A673 (cell line): Measurements from ENCODE around the gene AKAIN1.

Source experiments
- EZH2 ChIP-seq: fragments of 200-600 bp; sonication (generic); IDR thresholded peaks from 2 replicates; pipeline ENCODE4 v1.6.1; 2017; ENCODE audit warnings: borderline replicate concordance, low read depth, mild to moderate bottlenecking, mixed read lengths, antibody characterized with exemption, low read length; ENCODE audit not compliant: poor library complexity, severe bottlenecking
- TF ChIP-seq, protein P1 (sequence below): fragments of 300-800, 200-600 bp; sonication (generic); conservative IDR thresholded peaks from 2 replicates; pipeline ENCODE4 v1.5.1; 2017; ENCODE audit warnings: low read depth, mild to moderate bottlenecking, antibody characterized with exemption, low read length, moderate library complexity, mixed read lengths

DNA sequence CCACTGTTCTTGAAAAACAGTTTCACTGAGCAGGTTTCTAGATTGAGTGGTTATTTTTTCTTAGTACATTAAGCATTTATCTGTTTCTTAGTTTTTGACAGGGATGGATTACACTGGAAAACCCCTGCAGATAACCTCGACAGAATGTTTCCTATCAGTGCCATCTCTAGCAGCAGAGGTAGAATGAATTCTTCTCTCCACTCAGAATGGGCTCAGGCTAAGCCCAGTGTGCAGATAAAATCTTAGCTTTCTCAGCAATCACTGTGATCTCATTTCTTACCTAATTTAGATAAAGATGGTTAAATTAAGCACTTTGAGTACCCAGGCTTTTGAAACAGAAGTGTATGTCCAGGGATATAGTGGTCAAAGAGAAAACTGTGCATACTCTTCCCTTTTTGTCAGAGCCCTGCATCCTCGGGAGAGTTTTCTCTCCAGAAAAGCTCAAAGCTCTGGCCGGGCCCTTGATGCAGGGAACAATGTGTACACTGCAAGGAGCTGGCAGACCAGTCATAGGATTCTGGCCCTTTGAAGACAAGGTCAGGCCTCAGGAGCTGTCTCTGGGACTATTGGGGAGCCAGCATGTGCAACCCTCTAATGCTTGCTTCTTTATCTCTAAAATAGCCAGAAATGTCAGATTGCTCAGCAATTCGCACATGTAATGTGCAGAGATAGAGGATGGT, 10.6 kb upstream of the AKAIN1 start:
- TF ChIP-seq EZH2: no peak
- TF ChIP-seq, protein P1, sequence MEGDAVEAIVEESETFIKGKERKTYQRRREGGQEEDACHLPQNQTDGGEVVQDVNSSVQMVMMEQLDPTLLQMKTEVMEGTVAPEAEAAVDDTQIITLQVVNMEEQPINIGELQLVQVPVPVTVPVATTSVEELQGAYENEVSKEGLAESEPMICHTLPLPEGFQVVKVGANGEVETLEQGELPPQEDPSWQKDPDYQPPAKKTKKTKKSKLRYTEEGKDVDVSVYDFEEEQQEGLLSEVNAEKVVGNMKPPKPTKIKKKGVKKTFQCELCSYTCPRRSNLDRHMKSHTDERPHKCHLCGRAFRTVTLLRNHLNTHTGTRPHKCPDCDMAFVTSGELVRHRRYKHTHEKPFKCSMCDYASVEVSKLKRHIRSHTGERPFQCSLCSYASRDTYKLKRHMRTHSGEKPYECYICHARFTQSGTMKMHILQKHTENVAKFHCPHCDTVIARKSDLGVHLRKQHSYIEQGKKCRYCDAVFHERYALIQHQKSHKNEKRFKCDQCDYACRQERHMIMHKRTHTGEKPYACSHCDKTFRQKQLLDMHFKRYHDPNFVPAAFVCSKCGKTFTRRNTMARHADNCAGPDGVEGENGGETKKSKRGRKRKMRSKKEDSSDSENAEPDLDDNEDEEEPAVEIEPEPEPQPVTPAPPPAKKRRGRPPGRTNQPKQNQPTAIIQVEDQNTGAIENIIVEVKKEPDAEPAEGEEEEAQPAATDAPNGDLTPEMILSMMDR: no peak
